ENCODE data around the gene CD300LB.

The CD300LB gene

DNA sequence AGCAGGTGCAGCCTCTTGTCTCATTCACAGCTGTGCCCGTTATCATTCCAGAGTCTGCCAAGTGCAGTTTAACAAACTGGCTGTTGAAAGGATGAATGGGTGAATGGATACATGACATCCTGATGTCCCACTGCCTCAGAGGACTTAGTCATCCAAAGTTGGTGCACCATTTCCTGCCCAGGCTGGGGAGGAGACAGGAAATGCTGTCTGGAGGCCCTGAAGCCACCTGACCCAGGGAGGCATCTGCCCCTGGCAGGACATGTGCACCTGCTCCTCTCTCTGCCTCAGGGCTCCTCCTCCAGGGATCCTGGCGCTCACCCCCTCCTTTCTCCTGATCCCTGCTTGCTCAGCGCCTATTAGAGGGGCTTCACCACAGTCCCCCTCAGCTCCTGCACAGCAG, 16.5 kb upstream of the CD300LB start:
- DNase-seq (ENCODE audit: low spot score): peak; percentile 36

GRCh38 chr17:74547264-74547663, 16.0 kb upstream of the CD300LB start:
- DNase-seq (ENCODE audit: low spot score): no peak

DNA sequence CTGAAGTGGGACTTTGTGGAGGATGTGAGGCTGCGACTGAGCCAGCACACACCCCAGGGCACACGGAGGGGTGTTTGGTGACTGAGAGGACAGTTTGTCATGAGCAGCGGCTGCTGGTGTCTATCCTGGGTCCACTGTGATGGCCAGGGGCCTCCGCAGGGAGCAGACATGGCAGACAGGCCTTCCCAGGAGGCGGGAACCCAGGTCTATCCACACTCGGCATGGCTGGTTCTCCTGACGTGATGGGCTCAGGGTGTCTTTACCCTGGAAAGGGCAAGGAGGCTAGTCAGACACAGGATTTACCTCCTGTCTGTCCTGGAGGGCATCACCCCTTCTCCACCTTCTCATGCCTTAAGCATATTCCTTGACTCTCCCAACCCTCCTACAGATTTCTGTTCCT, 15.3 kb upstream of the CD300LB start:
- DNase-seq (ENCODE audit: low spot score): no peak

DNA sequence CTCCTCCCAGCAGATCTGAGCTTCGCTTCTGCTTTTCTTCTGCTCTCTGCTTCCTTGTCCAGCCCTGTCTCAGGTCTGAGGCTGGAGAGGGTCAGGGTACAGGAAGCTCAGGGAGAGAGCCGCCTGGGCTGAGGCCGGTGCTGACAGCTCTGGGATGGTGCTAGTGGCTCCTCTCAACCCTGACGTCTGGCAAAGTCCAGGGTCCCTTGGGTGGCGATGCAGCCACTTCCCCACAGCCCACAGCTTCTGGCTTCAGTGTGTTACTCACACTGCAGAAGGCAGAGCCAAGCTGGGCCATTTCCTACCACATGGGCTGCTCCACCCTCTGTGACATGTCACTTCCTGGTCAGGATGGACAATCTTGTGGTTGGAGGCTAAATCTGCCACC, 14.6 kb upstream of the CD300LB start, which contains the start of gene CD300C:
Gene CD300C (minus strand): TSS at position 273 of the 388 bp plus-strand sequence. CDS start 333 bp downstream, outside the sequence.
- peak; percentile 36 for DNase-seq (ENCODE audit: low spot score)

DNA sequence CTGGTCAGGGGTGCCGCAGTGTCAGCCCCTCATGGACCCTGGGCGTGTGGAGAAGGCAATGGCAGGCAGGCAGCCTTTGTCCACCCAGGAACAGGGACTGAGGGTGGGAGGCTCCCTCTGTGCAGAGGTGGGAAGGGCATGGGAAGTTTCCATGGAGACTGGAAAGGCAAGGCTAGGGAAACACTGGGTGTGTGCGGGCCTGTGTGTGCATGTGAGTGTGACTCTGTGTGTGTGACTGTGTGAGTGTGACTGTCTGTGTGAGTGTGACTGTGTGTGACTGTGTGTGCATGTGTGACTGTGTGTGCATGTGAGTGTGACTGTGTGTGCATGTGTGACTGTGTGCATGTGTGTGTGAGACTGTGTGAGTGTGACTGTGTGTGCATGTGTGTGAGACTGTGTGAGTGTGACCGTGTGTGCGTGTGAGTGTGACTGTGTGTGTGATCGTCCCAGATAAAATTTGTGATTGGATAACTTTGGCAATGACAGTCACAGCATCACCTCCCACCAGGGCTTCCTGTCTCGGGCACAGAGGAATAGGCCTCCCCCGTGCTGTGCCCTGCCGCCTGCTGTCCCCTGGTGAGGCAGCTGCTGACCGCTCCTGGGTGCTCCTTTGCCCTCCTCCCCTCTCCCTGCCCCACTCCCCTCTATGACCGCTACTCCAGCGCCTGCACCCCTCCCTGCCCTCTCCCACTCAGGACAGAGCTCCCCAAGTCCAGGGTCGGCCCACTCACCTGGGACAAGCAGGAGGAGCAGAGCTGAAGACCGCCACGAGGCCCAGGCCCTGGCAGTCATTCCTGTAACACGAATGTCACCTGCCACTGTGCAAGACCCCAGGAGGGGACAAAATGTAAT, 13.9 kb upstream of the CD300LB start:
- no peak for DNase-seq (ENCODE audit: low spot score)

DNA sequence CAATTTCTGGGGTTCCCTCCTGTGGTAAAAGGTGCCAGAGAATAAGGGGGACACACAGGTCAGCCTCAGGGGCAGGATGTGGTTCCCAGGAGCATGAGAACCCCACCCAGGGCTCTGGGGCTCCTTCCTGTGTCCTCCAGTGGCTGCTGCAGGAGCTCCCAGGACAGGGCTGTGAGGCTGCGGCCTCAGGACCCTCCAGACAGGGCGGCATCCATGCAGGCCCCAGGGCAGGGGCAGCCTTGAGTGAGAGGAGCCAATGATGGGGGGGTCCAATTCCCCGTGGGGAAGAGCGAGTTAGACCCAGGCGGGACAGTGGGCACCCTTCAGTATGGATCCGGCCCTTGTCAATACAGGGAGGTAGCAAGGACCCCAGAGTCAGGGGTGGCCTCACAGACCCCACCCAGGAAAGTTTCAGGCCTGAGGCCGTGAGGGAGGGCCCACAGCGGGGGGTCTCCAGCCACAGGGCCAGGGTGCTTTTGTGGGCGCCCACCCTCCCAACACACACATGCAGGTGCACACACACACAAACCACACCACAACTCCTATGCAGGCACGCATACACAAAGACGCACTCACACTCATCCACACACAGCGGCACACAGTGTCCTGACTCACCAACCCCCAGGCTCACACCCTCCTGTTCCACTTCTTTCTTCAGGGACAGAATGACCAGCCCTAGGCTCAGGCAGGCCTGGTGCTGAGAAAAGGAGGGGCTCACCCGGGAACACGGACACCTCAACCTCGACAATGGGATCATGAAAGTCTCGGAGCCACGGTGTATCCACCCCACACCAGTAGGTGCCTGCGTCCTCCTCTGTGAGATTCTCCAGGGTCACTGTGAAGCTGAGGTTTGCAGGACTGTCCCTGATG, 12.9 kb upstream of the CD300LB start:
- DNase-seq (ENCODE audit: low spot score): no peak

- DNase-seq (ENCODE audit: low spot score): no peak
Observed at GRCh38 chr17:74543406-74543805, 12.1 kb upstream of the CD300LB start.

DNA sequence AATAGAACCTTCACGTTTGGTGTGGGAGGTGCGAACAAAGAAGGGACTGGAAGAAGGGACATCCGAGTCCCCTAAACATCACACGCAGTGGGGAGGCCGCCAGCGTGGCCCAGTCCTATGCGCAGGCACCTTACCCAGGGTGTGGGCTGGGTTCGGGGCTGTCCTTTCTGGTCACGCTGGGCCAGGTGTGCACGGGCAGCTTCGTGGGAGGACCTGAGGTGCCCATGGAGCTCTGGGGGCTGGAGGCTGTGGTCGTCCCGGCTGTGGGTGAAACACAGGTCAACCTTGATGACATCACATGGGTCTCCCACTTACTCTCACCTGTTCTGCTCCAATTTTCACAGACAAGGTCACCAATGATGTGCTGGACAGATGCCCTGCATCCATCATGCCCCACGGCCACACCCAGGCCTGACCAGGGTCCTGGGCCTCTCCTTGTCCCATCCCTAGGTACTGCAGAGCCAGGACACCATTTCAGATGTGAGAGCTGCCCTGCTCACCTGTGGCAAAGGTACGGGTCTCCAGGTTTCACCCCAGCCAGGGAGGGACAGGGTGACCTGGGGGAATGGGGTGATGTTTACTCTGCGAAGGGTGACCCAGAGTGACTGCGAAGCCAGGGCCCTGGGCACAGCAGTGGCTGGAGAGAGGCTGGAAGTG, 11.6 kb upstream of the CD300LB start:
- DNase-seq (ENCODE audit: low spot score): no peak

GRCh38 chr17:74542166-74542565, 10.9 kb upstream of the CD300LB start:
- DNase-seq (ENCODE audit: low spot score): no peak

GRCh38 chr17:74541176-74542111, 10.2 kb upstream of the CD300LB start:
- no peak for DNase-seq (ENCODE audit: low spot score)

DNA sequence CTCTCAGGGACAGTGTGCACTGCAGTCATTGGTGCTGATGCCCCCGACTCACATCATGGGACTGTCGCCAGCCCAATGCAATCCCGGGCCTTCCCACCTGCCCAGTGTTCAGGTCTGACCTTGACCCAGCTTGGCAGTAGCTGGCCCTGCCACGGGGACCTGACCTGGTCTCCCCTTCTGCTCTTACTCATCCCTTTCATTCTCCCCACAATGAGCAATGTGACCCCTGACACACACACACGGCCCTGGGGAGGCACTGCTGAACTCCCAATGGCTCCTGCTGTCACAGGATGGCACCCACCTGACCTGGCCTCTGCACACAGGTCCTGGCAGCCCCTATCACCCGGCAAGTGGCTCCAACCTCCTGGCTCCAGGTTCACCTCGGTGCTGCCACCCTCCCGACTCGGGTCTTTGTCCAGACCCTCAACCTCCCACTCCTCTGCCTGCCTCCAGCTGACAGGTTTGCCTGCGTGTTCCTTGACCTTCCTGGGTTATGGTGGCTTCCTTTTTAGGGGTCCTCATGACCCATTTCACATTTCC, 8.1 kb upstream of the CD300LB start:
- DNase-seq (ENCODE audit: low spot score): no peak

DNA sequence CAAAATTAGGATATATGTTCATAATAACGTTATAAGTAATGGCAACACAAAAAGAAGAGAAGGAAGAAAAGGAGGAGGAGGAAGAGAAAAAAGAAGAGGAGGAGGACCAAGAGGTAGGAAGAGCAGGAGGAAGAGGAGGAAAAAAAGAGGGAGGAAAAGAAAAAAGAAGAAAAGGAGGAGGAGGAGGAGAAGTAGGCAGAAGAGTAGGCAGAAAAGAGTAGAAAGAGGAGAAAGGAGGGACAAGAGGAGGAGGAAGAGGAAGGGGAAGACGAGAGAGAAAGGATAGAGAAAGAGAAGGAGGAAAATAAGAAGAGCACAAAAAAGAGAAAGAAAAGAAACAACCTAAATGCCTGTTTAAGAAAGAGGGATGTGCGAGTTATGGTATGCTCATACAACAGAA, 5.6 kb upstream of the CD300LB start:
- DNase-seq (ENCODE audit: low spot score): no peak

- no peak for DNase-seq (ENCODE audit: low spot score)
Observed at GRCh38 chr17:74532115-74532514, 840 bp upstream of the CD300LB start.

GRCh38 chr17:74530831-74531150, 484 bp downstream of the CD300LB start:
- DNase-seq (ENCODE audit: low spot score): no peak

GRCh38 chr17:74529243-74529642, 2.0 kb downstream of the CD300LB start:
- DNase-seq (ENCODE audit: low spot score): no peak

- DNase-seq (ENCODE audit: low spot score): no peak
Observed at GRCh38 chr17:74528491-74529199, 2.6 kb downstream of the CD300LB start.

GRCh38 chr17:74527756-74528155, 3.5 kb downstream of the CD300LB start:
- DNase-seq (ENCODE audit: low spot score): no peak

DNA sequence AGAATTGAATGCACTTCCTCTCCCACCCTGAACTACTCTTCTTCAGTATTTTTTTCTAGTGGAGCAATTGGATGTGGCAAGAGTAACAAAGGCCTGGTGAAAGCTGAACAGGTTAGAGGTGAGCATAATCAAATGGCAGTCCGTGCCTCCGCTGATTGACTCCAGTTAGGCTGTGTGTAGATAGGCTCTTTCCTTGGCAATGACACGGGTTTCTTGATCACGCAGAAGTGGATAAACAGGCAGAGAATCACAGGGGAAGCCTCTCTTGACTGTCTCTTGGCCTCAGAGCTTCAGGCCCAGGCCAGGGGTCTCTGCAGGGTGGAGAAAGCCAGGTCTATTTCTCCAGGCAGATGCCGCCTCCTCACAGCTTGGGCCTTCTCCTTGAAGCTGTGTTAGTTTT, 4.2 kb downstream of the CD300LB start:
- no peak for DNase-seq (ENCODE audit: low spot score)

- no peak for DNase-seq (ENCODE audit: low spot score)
Observed at GRCh38 chr17:74526681-74527080, 4.6 kb downstream of the CD300LB start.

GRCh38 chr17:74525781-74526288, 5.4 kb downstream of the CD300LB start:
- DNase-seq (ENCODE audit: low spot score): no peak

DNA sequence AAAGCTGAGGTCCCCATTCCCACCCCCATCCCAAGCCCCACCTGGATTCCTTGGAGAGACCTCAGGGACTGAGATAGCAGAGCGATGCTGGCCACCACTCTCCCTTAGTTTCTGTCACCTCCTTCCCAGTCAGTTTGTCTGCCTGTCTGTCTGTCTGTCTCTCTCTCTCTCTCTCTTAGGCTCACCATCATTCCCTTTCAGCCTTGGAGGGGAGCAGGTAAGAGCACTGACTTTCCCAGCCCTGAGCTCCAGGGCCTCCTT, 5.9 kb downstream of the CD300LB start:
- DNase-seq (ENCODE audit: low spot score): no peak
